HUES48 (cell line): Measurements from ENCODE around the gene DIP2C.

ENCODE experiments used
- H3K27ac ChIP-seq: one replicate; pipeline ENCODE4 v1.7.0; 2013; ENCODE audit warnings: low read depth, low read length, inconsistent platforms
- H3K27me3 ChIP-seq: 2 replicates; pipeline ENCODE4 v1.6.1; 2013; ENCODE audit warnings: mild to moderate bottlenecking, low read length; ENCODE audit not compliant: control insufficient read depth, insufficient read depth
- H3K36me3 ChIP-seq: 2 replicates; pipeline ENCODE4 v1.6.1; 2013; ENCODE audit warnings: low read length; ENCODE audit not compliant: control insufficient read depth, insufficient read depth
- H3K4me1 ChIP-seq: 2 replicates; pipeline ENCODE4 v1.6.1; 2013; ENCODE audit warnings: mild to moderate bottlenecking, low read length; ENCODE audit not compliant: control insufficient read depth, insufficient read depth
- H3K4me3 ChIP-seq: 2 replicates; pipeline ENCODE4 v1.5.1; 2013; ENCODE audit warnings: mild to moderate bottlenecking, low read depth, low read length
- H3K9ac ChIP-seq: 2 replicates; pipeline ENCODE4 v1.6.1; 2013; ENCODE audit warnings: mild to moderate bottlenecking, low read depth, low read length, moderate library complexity
- H3K9me3 ChIP-seq: 2 replicates; pipeline ENCODE4 v1.6.1; 2013; ENCODE audit warnings: low read length; ENCODE audit not compliant: control insufficient read depth, insufficient read depth

Gene DIP2C

DNA sequence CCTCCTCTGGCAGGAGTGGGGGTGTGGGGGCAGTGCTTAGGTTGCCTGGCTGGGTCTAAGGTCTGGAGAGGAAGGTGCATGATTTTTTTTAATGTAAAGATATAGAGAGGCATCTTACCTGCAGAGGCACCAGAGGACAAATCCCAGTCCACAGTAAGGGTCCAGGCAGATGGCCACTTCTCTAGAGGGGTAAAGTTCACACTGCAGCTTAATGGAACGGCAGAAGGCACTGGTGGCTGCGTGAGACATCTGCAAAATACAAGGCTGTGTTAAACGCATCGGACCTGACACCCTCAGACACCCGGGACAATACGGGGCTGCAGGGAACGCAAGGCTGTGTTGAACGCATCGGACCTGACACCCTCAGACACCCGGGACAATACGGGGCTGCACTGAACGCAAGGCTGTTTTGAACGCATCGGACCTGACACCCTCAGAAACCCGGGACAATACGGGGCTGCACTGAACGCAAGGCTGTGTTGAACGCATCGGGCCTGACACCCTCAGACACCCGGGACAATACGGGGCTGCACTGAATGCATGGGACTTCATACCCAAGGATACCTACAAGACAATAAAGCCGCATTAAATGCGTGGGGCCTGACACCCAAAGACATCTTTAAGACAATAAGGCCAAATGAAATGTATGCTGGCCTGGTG is 348.3 kb downstream of the DIP2C start:
- H3K9me3 ChIP-seq: no peaks in the 10 kb centered on the region
- peaks cover 22% of the 10 kb centered on the region for H3K36me3 ChIP-seq
- H3K4me1 ChIP-seq: no peaks in the 10 kb centered on the region
- no peak overlapping the region for H3K9ac ChIP-seq
- H3K27me3 ChIP-seq: no peaks in the 10 kb centered on the region
- no peak overlapping the region for H3K4me3 ChIP-seq
- H3K27ac ChIP-seq: no peak overlapping the region

DNA sequence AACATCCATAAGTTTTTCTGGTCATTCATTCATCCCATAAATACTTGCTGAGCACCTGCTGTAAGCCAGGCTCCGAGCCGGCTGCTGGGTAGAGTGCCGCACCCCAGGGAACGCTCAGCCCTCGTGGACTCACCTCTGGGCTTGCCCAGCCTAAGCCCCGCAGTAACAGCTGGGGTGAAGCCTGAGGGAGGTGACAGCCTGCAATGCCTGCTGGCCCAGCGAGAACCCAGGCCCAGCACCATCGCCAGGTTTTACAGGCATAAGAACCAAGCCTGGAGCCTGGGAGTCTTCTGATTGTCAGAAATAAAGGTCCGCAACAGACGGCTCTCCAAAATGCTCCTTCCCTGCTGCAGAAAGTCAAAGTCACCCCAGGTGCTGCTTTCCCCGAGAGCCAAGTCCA is 348.8 kb downstream of the DIP2C start:
- Histone ChIP-seq H3K27me3 (no peaks in the 10 kb centered on the region), H3K9me3 (no peaks in the 10 kb centered on the region), H3K4me3 (no peak overlapping the region), H3K4me1 (no peaks in the 10 kb centered on the region), H3K9ac (no peak overlapping the region), H3K27ac (no peak overlapping the region), H3K36me3 (peaks cover 22% of the 10 kb centered on the region)

GRCh38 chr10:339038-339391 is 350.5 kb downstream of the DIP2C start:
- Histone ChIP-seq H3K9ac (no peak overlapping the region), H3K36me3 (peaks cover 19% of the 10 kb centered on the region), H3K9me3 (no peaks in the 10 kb centered on the region), H3K4me1 (no peaks in the 10 kb centered on the region), H3K27ac (no peak overlapping the region), H3K4me3 (no peak overlapping the region), H3K27me3 (no peaks in the 10 kb centered on the region)

DNA sequence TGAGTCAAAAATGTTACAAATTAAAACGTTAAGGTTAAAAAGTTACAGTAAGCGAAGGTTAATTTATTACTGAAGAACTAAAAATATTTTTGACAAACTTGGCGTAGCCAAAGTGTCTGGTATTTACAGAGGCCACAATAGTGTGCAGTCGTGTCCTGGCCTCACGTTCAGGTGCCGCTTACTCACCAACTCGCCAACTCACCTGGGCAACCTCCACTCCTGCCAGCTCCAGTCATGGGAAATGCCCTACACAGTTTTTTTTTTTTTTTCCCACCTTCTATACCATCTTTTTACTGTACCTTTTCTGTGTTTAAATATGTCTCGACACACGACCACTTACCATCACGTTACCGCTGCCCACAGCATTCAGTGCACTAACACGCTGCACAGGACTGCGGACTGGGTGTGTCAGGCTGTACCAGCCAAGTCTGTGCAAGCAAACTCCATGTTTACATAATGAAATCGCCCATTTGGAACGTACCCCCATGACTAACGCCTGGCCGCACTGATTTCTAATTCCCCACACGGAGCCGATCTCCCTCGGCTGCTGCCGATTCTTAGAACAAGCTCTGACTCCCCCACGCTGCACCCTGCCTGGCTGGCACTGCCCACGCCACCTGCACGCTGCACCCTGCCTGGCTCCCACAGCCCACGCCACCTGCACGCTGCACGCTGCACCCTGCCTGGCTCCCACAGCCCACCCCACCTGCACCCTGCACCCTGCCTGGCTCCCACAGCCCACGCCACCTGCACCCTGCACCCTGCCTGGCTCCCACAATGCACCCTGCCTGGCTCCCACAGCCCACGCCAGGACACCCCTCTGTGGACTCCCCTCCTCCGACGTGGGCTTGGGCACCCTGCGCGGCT is 351.1 kb downstream of the DIP2C start:
- no peaks in the 10 kb centered on the region for H3K9me3 ChIP-seq
- no peaks in the 10 kb centered on the region for H3K4me1 ChIP-seq

GRCh38 chr10:336247-336646 is 353.2 kb downstream of the DIP2C start:
- no peak overlapping the region for H3K27ac ChIP-seq
- H3K9ac ChIP-seq: no peak overlapping the region
- H3K4me1 ChIP-seq: no peaks in the 10 kb centered on the region
- H3K27me3 ChIP-seq: no peaks in the 10 kb centered on the region
- H3K4me3 ChIP-seq: no peak overlapping the region
- no peaks in the 10 kb centered on the region for H3K9me3 ChIP-seq
- H3K36me3 ChIP-seq: peaks cover 19% of the 10 kb centered on the region

More for the DNA sequence above, 351.1 kb downstream of the DIP2C start:
- Histone ChIP-seq H3K9ac (no peak overlapping the region), H3K4me3 (no peak overlapping the region), H3K27ac (no peak overlapping the region), H3K36me3 (peaks cover 19% of the 10 kb centered on the region), H3K27me3 (no peaks in the 10 kb centered on the region)

GRCh38 chr10:335151-335800 is 354.2 kb downstream of the DIP2C start:
- H3K36me3 ChIP-seq: peaks cover 13% of the 10 kb centered on the region
- H3K4me1 ChIP-seq: no peaks in the 10 kb centered on the region
- no peak overlapping the region for H3K9ac ChIP-seq
- no peak overlapping the region for H3K27ac ChIP-seq
- no peaks in the 10 kb centered on the region for H3K27me3 ChIP-seq
- H3K9me3 ChIP-seq: no peaks in the 10 kb centered on the region
- H3K4me3 ChIP-seq: no peak overlapping the region

- peaks cover 3% of the 10 kb centered on the region; the same call in 1 of the 2 replicates for H3K4me1 ChIP-seq
- no peaks in the 10 kb centered on the region for H3K36me3 ChIP-seq
- H3K9ac ChIP-seq: no peak overlapping the region
- H3K4me3 ChIP-seq: no peak overlapping the region
- no peaks in the 10 kb centered on the region for H3K9me3 ChIP-seq
- no peak overlapping the region for H3K27ac ChIP-seq
- no peaks in the 10 kb centered on the region for H3K27me3 ChIP-seq
Measured at GRCh38 chr10:331186-331585, 358.3 kb downstream of the DIP2C start.

GRCh38 chr10:329361-330099 is 359.9 kb downstream of the DIP2C start:
- no peaks in the 10 kb centered on the region for H3K36me3 ChIP-seq
- H3K27ac ChIP-seq: peak overlapping the region; percentile 3
- peak overlapping the region; percentile 10; the same call in 1 of the 2 replicates for H3K4me3 ChIP-seq
- H3K9me3 ChIP-seq: no peaks in the 10 kb centered on the region
- H3K4me1 ChIP-seq: peaks cover 3% of the 10 kb centered on the region; the same call in 1 of the 2 replicates
- no peak overlapping the region for H3K9ac ChIP-seq
- H3K27me3 ChIP-seq: no peaks in the 10 kb centered on the region

DNA sequence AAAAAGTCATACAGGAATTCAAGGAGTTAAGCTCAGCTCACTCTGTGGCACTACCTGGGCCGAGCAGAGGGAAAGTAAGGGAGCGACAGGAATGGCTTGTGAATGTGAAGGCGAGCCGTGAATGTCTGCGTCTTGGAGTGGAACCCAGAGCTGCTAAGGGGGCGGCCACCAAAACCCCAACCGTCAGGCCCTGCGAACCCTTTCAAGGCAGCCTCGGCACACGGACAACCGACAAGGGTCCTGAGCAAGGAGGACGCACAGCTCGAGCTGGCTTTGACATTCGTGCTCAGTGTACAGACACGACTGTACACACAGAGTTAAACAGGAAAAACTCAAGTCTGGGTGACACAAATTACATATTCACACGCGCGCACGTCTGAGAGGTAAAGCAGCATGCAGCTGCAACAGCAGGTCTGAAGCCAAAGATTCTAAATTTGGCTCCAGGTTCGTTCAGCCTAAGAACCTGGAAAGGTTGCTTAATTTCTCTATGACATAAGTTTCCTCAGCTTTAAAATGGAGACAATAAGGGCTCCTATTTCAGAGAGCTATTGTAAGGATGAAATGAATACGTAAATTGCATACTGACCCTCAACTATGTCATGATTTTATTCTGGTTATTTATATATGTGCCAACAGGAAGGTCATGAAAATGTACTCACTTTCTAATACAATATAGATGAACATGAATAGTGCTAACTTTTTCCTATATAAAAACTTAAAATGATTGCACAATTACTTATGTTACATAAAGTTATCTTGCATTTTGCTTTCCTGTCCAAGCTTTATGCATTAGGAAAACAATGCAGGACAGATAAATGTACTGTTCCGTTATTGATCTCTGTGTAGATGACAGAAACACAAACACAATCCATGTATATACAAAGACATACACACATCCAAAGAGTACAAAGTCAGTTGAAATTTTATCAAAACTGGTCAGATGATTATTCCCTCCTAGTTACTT is 361.3 kb downstream of the DIP2C start:
- Histone ChIP-seq H3K27me3 (no peaks in the 10 kb centered on the region), H3K9me3 (no peaks in the 10 kb centered on the region), H3K27ac (no peak overlapping the region), H3K9ac (no peak overlapping the region), H3K4me1 (peaks cover 3% of the 10 kb centered on the region; the same call in 1 of the 2 replicates), H3K4me3 (no peak overlapping the region), H3K36me3 (no peaks in the 10 kb centered on the region)
